K562 (cell line): ENCODE data around the gene TTC32. TPM values are rescaled to one million over a fixed set of nuclear protein-coding genes. Genes with fewer than 3 reads are reported as not detected.

Source experiments
- ATAC-seq: fragments of 200-7000 bp; cut with Tn5 transposase; 3 replicates; pipeline ENCODE4 v1.9.1; 2020; ENCODE audit warnings: moderate library complexity
- BruUV-seq: library from RNA; stranded (reverse); fragments of 400-500 nt; replicated peaks from 2 replicates; lab custom pipeline; 2021; lab: Mats Ljungman, UMichigan
- CTCF ChIA-PET: fragments of 300-600 bp; formaldehyde crosslinking; extraction: SDS; loops from one replicate; lab custom pipeline; 2021; ENCODE audit warnings: low intra/inter-chr PET ratio; lab: Yijun Ruan, JAX
- POLR2A ChIA-PET: fragments of 300-600, 350-650 bp; sonication (Branson Sonifier 250); formaldehyde crosslinking; extraction: SDS; loops from one replicate; lab custom pipeline; 2021; ENCODE audit warnings: antibody characterized with exemption, inconsistent platforms; lab: Yijun Ruan, JAX
- DNase-seq, 4 experiments: peaks; one replicate each; pipeline versions ENCODE4 v3.0.0 to v3.0.0-alpha.2; 2011 to 2018; ENCODE audit warnings: low spot score in 3 of 4, mixed read lengths in 3 of 4; ENCODE audit errors: extremely low read depth in 1 of 4
- FAIRE-seq: peaks from 2 replicates; lab custom pipeline; 2011; peaks lifted over from hg19 to GRCh38; lab: Jason Lieb, UNC
- H2AFZ ChIP-seq: 2 replicates; pipeline ENCODE4 v1.6.0; 2011; ENCODE audit warnings: low read depth, low read length, control low read depth, inconsistent platforms
- H3K27ac ChIP-seq: fragments of 200-600 bp; 3 replicates; pipeline ENCODE4 v1.8.0; 2011; ENCODE audit warnings: low read depth, mild to moderate bottlenecking, control low read depth, inconsistent platforms, low read length, moderate library complexity, mixed read lengths; ENCODE audit errors: extremely low read depth
- H3K27me3 ChIP-seq, 2 experiments: fragments of 300-600 bp in 1 of 2; 2 replicates in 1 of 2; 3 replicates in 1 of 2; pipeline versions ENCODE4 v1.6.0 to v1.8.0; 2011; ENCODE audit warnings: inconsistent platforms in 2 of 2, low read length in 2 of 2, mild to moderate bottlenecking in 1 of 2, mixed read lengths in 1 of 2, moderate library complexity in 1 of 2; ENCODE audit not compliant: control insufficient read depth in 2 of 2, insufficient read depth in 2 of 2
- H3K36me3 ChIP-seq: fragments of 300-600 bp; 3 replicates; pipeline ENCODE4 v1.8.0; 2011; ENCODE audit warnings: mild to moderate bottlenecking, low read length, inconsistent platforms; ENCODE audit not compliant: control insufficient read depth, insufficient read depth
- H3K4me1 ChIP-seq, 2 experiments: fragments of 200-600 bp in 1 of 2; replicated peaks in 1 of 2; 2 replicates in 1 of 2; 3 replicates in 1 of 2; pipeline versions ENCODE4 v1.5.1 to v1.8.0; 2011; ENCODE audit warnings: inconsistent platforms in 2 of 2, low read length in 2 of 2, mild to moderate bottlenecking in 1 of 2, mixed read lengths in 1 of 2, moderate library complexity in 1 of 2; ENCODE audit not compliant: control insufficient read depth in 2 of 2, insufficient read depth in 2 of 2
- H3K4me2 ChIP-seq: 2 replicates; pipeline ENCODE4 v1.6.1; 2011; ENCODE audit warnings: low read length, control low read depth, inconsistent platforms, mixed read lengths; ENCODE audit not compliant: insufficient read depth
- H3K4me3 ChIP-seq: fragments of 200-600 bp; sonication (generic), shearing (Covaris generic); 2 replicates; pipeline ENCODE4 v1.5.1; 2016; ENCODE audit warnings: control low read depth, inconsistent platforms
- H3K79me2 ChIP-seq: fragments of 200-600 bp; 3 replicates; pipeline ENCODE4 v1.8.0; 2011; ENCODE audit warnings: low read length, inconsistent platforms; ENCODE audit not compliant: control insufficient read depth, insufficient read depth
- H3K9ac ChIP-seq, 2 experiments: 2 replicates each; pipeline versions ENCODE4 v1.6.0 to v1.6.1; 2011; ENCODE audit warnings: low read depth in 2 of 2, low read length in 2 of 2, control low read depth in 1 of 2, inconsistent platforms in 1 of 2, mild to moderate bottlenecking in 1 of 2, mixed read lengths in 1 of 2; ENCODE audit not compliant: insufficient read depth in 1 of 2
- H3K9me1 ChIP-seq: one replicate; pipeline ENCODE4 v1.6.0; 2011; ENCODE audit warnings: inconsistent platforms, mild to moderate bottlenecking, low read length, moderate library complexity; ENCODE audit not compliant: control insufficient read depth, insufficient read depth
- H3K9me3 ChIP-seq: replicated peaks from 2 replicates; pipeline ENCODE4 v1.5.1; 2011; ENCODE audit warnings: low read depth, low read length, inconsistent platforms; ENCODE audit not compliant: control insufficient read depth, insufficient read depth
- H4K20me1 ChIP-seq: replicated peaks from 2 replicates; pipeline ENCODE4 v1.6.1; 2011; ENCODE audit warnings: low read length, inconsistent platforms, mixed read lengths; ENCODE audit not compliant: control insufficient read depth, insufficient read depth
- BDP1 ChIP-seq: IDR thresholded peaks from 3 replicates; pipeline ENCODE4 v1.6.1; 2011; ENCODE audit not compliant: insufficient read length, insufficient read depth
- CEBPG ChIP-seq, 3 experiments: fragments of 200-800 bp in 1 of 3; sonication (Bioruptor generic) in 1 of 3; sonication (generic) in 1 of 3; formaldehyde crosslinking in 1 of 3; IDR thresholded peaks in 2 of 3; conservative IDR thresholded peaks in 1 of 3; 2 replicates each; pipeline versions ENCODE4 v1.6.1 to v1.8.0; 2016 to 2022; ENCODE audit warnings: missing compliant biosample characterization in 2 of 3, missing genetic modification characterization in 2 of 3, mild to moderate bottlenecking in 1 of 3, missing genetic modification reagents in 1 of 3
- DMBX1 ChIP-seq: fragments of 250-450 bp; sonication (Bioruptor Pico); IDR thresholded peaks from 2 replicates; pipeline ENCODE4 v1.8.0; 2022; ENCODE audit warnings: inconsistent platforms, mild to moderate bottlenecking, moderate library complexity, borderline replicate concordance
- ERF ChIP-seq: fragments of 450-650 bp; formaldehyde crosslinking; IDR thresholded peaks from 2 replicates; pipeline ENCODE4 v1.4.0; 2020; ENCODE audit warnings: mild to moderate bottlenecking, mixed read lengths
- EWSR1 ChIP-seq: fragments of 450-650 bp; IDR thresholded peaks from 2 replicates; pipeline ENCODE4 v1.6.1; 2018; ENCODE audit warnings: borderline replicate concordance, mild to moderate bottlenecking, low read depth, moderate library complexity; ENCODE audit not compliant: partially characterized antibody
- GTF2E2 ChIP-seq: fragments of 200-800 bp; sonication (Bioruptor generic); IDR thresholded peaks from 2 replicates; pipeline ENCODE4 v1.6.1; 2016; ENCODE audit warnings: missing genetic modification characterization, missing compliant biosample characterization
- JUN ChIP-seq, 2 experiments: sonication (generic) in 1 of 2; formaldehyde crosslinking in 1 of 2; IDR thresholded peaks; 2 replicates each; pipeline versions ENCODE4 v1.6.1 to v1.8.0; 2012 to 2022; ENCODE audit warnings: borderline replicate concordance in 2 of 2, mild to moderate bottlenecking in 2 of 2, improper control_type of control experiment in 1 of 2, low read depth in 1 of 2, low read length in 1 of 2, missing genetic modification reagents in 1 of 2
- L3MBTL2 ChIP-seq: fragments of 450-650 bp; IDR thresholded peaks from 2 replicates; pipeline ENCODE4 v1.6.1; 2016; ENCODE audit warnings: mild to moderate bottlenecking, moderate library complexity
- MTA1 ChIP-seq: fragments of 450-650 bp; IDR thresholded peaks from 2 replicates; pipeline ENCODE4 v1.6.1; 2017; ENCODE audit warnings: borderline replicate concordance
- NR2F6 ChIP-seq: fragments of 450-650 bp; formaldehyde crosslinking; IDR thresholded peaks from 2 replicates; pipeline ENCODE4 v1.4.0; 2020; ENCODE audit warnings: mild to moderate bottlenecking
- RFX7 ChIP-seq: fragments of 250-450 bp; sonication (Bioruptor Pico); IDR thresholded peaks from 2 replicates; pipeline ENCODE4 v1.5.1; 2021; ENCODE audit warnings: mild to moderate bottlenecking
- RUNX1 ChIP-seq: sonication (generic); IDR thresholded peaks from 2 replicates; pipeline ENCODE4 v1.6.1; 2016; ENCODE audit warnings: antibody characterized with exemption, low read depth
- SMAD4 ChIP-seq: fragments of 250-450 bp; sonication (Bioruptor Pico); conservative IDR thresholded peaks from 2 replicates; pipeline ENCODE4 v1.8.0; 2021; ENCODE audit warnings: inconsistent platforms, mild to moderate bottlenecking, moderate library complexity
- TFAM ChIP-seq: fragments of 250-450 bp; sonication (Bioruptor Pico); conservative IDR thresholded peaks from 2 replicates; pipeline ENCODE4 v1.5.0; 2021; ENCODE audit warnings: mild to moderate bottlenecking, moderate library complexity
- TRIM24 ChIP-seq, 2 experiments: fragments of 450-650 bp; IDR thresholded peaks; 2 replicates each; pipeline ENCODE4 v1.6.1; 2016
- WGBS: fragments of 100-300 bp; shearing (Covaris generic); methylation state at CpG from one replicate; pipeline ENCODE4 v1.1.6; 2016; ENCODE audit warnings: low coverage, mixed read lengths; ENCODE audit not compliant: insufficient coverage; ENCODE audit errors: missing lambda C conversion rate; 5-methylcytosine and 5-hydroxymethylcytosine counted together
- in situ Hi-C: fragments of 300-500 bp; cut with MboI; formaldehyde crosslinking; loops from 4 replicates; pipeline ENCODE4 v1.15.0; 2018; ENCODE audit warnings: inconsistent platforms, mixed read lengths
- intact Hi-C: fragments of 100-400 bp; cut with micrococcal nuclease; formaldehyde crosslinking; loops from 2 replicates; pipeline ENCODE4 v1.14.2; 2022
- polyA plus RNA-seq, 8 experiments: library from polyadenylated mRNA; depleted of rRNA in 4 of 8; stranded (reverse) in 5 of 8; unstranded in 3 of 8; fragments of >200 nt; fragmentation: Nextera tagmentation in 2 of 8; fragmentation: Illumina TruSeq in 1 of 8; extraction: Ambion mirVana in 2 of 8; extraction: Trizol in 1 of 8; gene quantifications; 2 replicates each; pipeline versions ENCODE4 v1.2.1 to v1.2.3, GENCODE V29; 2011 to 2014; ENCODE audit warnings: inconsistent platforms in 1 of 8, missing spikeins in 1 of 8
- total RNA-seq, 7 experiments: library from RNA; depleted of rRNA in 6 of 7; stranded (reverse); fragments of >200 nt in 6 of 7; fragmentation: Illumina TruSeq in 2 of 7; extraction: Trizol in 2 of 7; gene quantifications; 2 replicates each; pipeline versions ENCODE4 v1.2.1 to v1.2.3, GENCODE V29; 2011 to 2021; ENCODE audit warnings: low replicate concordance in 1 of 7
- TF ChIP-seq, protein P1 (sequence below): fragments of 250-450 bp; sonication (Bioruptor Pico); IDR thresholded peaks from 2 replicates; pipeline ENCODE4 v1.5.0; 2021; ENCODE audit warnings: mild to moderate bottlenecking, moderate library complexity
- TF ChIP-seq, protein P2 (sequence below): fragments of 450-650 bp; IDR thresholded peaks from 2 replicates; pipeline ENCODE4 v1.6.1; 2014; ENCODE audit warnings: low read depth, mild to moderate bottlenecking, moderate library complexity, borderline replicate concordance

TTC32 gene
- total and polyA plus RNA-seq, 9 of the 15 experiments (the other 6 are each of a cell fraction or from before 2014, with no cell fraction given) = 27.6 to 71.4 (median 52.6) TPM

DNA sequence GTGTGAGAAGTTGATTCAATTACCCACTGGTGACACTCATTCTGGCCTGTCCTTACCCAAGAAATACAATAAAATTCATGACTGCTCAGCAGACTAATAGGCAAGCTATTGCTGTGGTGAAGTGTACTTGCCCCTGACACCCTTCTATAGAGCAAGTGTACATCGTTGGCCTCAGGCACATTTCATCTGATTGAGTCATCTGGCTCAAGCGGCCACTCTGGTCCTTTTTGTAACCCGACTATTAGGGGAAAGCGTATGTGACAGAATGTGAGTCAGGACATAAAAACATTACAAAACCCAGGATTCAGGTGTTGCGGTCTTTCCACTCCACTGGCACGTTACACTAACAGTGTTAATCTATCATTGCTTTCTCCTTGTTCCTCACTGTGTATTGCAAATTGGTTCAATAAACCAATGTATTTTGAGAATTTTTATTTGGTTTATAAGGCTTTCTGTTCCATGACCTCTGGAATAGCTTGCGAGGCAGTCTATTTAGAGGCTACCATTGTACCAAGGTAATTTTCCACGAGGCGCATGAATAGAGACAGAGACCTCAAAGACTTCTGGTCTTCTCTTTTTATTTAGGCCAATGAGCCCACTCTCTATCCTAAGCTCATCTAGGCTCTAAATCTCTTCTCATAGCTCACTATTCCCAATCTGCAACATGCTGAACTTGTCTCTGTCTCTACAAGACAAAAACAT, 10.2 kb upstream of the TTC32 start:
- peak; percentile 78 for ATAC-seq
- no peak overlapping the region for H3K4me3 ChIP-seq
- peaks cover 0 to 4% of the 10 kb centered on the region in 2 experiments; a peak in 2 of 5 replicates for H3K4me1 ChIP-seq
- no peaks in the 10 kb centered on the region for H4K20me1 ChIP-seq
- no peak overlapping the region for H3K27ac ChIP-seq
- no peak overlapping the region for H3K4me2 ChIP-seq
- ChIA-PET CTCF (no interaction called here), POLR2A (interaction anchor here (1.2 kb wide), 1 partner anchor 11 kb away, joined by 7 read pairs; no protein-coding TSS in a partner anchor)
- intact Hi-C loops = no loop called here
- 54% methylated on average over 9 of the region's 9 CpGs for WGBS
- H3K9me1 ChIP-seq = no peaks in the 10 kb centered on the region
- H3K79me2 ChIP-seq = no peaks in the 10 kb centered on the region
- FAIRE-seq = no peak
- H3K9me3 ChIP-seq = no peaks in the 10 kb centered on the region
- no peaks in the 10 kb centered on the region for H3K27me3 ChIP-seq
- no TSS peak for BruUV-seq
- H3K9ac ChIP-seq = no peak overlapping the region
- no peak overlapping the region for H2AFZ ChIP-seq
- in situ Hi-C loops = no loop called here
- no peak for DNase-seq
- no peaks in the 10 kb centered on the region; the same call in 2 of the 3 replicates for H3K36me3 ChIP-seq
- 0 out of 2 replicates have a peak, but pooled peaks have one; percentile 44 for TF ChIP-seq CEBPG (CRISPR knock-in tag; IDR thresholded peaks at IDR 0.05)
- TF ChIP-seq CEBPG (tag; conservative IDR thresholded peaks at IDR 0.05 in 1 of 2, IDR thresholded peaks at IDR 0.05 in 1 of 2) = peak in 1 of 2 experiments; percentile 67; a peak in 2 of 4 replicates
- no peak for TF ChIP-seq BDP1
- peak in 1 of 2 experiments; percentile 73; a peak in 1 of 4 replicates for TF ChIP-seq TRIM24 (IDR thresholded peaks at IDR 0.05)
- TF ChIP-seq NR2F6 (CRISPR knock-in tag) = no peak
- TF ChIP-seq, protein P1, sequence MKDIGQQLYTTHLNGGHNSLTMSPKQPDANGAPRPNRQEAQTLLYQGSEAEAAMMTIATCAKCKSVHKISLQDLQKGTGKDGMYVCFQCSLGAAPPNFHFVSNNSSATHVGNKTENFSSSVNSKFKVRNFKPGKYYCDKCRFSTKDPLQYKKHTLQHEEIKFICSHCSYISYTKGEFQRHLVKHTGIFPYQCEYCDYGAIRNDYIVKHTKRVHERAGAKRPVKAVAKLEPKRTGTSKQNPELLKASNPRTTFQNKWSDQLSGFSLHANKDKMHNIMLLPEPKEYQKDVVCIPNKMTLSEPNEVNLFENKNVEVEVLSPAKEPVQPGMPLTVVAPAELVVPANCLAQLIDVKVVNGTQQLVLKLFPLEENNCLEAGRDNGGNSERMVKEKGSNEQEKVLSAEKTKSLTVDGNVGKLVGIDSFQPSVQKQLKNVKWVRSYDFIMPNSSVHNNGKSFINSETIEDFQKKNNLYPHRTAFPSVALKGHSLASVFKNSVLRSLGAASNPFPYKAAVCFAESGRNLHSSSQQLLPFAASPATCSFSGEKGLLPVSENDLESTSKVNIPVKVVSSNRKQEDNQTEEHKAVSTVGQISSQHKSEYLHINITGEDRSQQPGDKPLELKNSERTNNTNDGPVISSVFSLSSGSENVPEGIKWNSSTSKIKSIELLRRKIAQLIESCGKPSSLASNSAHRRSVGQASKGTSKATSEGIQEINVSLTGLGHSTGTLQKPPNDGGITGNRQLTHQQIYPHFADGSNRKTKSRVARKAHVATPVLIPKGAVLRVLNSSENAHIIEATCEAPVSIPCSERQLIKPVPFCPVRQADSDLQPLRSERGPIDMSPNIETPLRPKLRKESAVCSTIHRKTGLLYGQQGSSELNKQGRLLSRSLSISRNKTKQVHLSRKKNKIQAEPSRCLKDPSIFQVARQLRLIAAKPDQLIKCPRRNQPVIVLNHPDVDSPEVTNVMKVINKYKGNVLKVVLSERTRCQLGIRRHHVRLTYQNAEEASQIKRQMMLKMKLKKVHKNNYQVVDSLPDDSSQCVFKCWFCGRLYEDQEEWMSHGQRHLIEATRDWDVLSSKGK (CRISPR knock-in tag) = no peak
- TF ChIP-seq, protein P2, sequence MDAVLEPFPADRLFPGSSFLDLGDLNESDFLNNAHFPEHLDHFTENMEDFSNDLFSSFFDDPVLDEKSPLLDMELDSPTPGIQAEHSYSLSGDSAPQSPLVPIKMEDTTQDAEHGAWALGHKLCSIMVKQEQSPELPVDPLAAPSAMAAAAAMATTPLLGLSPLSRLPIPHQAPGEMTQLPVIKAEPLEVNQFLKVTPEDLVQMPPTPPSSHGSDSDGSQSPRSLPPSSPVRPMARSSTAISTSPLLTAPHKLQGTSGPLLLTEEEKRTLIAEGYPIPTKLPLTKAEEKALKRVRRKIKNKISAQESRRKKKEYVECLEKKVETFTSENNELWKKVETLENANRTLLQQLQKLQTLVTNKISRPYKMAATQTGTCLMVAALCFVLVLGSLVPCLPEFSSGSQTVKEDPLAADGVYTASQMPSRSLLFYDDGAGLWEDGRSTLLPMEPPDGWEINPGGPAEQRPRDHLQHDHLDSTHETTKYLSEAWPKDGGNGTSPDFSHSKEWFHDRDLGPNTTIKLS = no peak
- TF ChIP-seq GTF2E2 = no peak
- no peak for TF ChIP-seq RFX7 (CRISPR knock-in tag)
- 0 out of 2 replicates have a peak, but pooled peaks have one; percentile 21 for TF ChIP-seq JUN (IDR thresholded peaks at IDR 0.05; ENCODE audit: borderline replicate concordance, low read depth, low read length)
- TF ChIP-seq JUN (CRISPR knock-in tag; IDR thresholded peaks at IDR 0.05; ENCODE audit: borderline replicate concordance) = no peak
- TF ChIP-seq EWSR1 = no peak
- 0 out of 2 replicates have a peak, but pooled peaks have one; percentile 66 for TF ChIP-seq DMBX1
- no peak for TF ChIP-seq TFAM (CRISPR knock-in tag)
- TF ChIP-seq MTA1 = no peak
- no peak for TF ChIP-seq ERF (CRISPR knock-in tag)
- TF ChIP-seq SMAD4 (CRISPR knock-in tag) = peak; percentile 19; the same call in 1 of the 2 replicates
- 0 out of 2 replicates have a peak, but pooled peaks have one; percentile 29 for TF ChIP-seq L3MBTL2
- no peak for TF ChIP-seq RUNX1
